H1 (cell line): ENCODE measurements around the gene HELQ. TPM values are rescaled to one million over a fixed set of nuclear protein-coding genes. Genes with fewer than 3 reads are reported as not detected.

Source experiments
- BRCA1 ChIP-seq: IDR thresholded peaks from 2 replicates; pipeline ENCODE4 v1.6.1; 2012; ENCODE audit warnings: low read depth, low read length, improper control_type of control experiment
- polyA plus RNA-seq, 7 experiments: library from polyadenylated mRNA; depleted of rRNA in 3 of 7; stranded (reverse) in 5 of 7; unstranded in 2 of 7; fragments of >200 nt in 5 of 7; fragments of 200-250 nt in 2 of 7; gene quantifications; 1 replicate in 5 of 7; 2 replicates in 1 of 7; 4 replicates in 1 of 7; pipeline versions ENCODE4 v1.2.1 to v1.2.3, GENCODE V29; 2011 to 2013; ENCODE audit warnings: missing spikeins in 2 of 7, mixed read lengths in 2 of 7
- total RNA-seq: library from RNA; stranded (reverse); fragmentation: NEBNext Ultra II Directional; extraction: Animal tissue kit (Norgen Biotek cat#: 25700); gene quantifications from 2 replicates; pipeline ENCODE4 v1.2.1, GENCODE V29; 2021
- TF ChIP-seq, protein P1 (sequence below): IDR thresholded peaks from 2 replicates; pipeline ENCODE4 v1.6.1; 2011; ENCODE audit warnings: low read length, improper control_type of control experiment
- TF ChIP-seq, protein P2 (sequence below): IDR thresholded peaks from 2 replicates; pipeline ENCODE4 v1.6.1; 2012; ENCODE audit warnings: inconsistent platforms

The HELQ gene
- total and polyA plus RNA-seq, 2 of the 8 experiments (the other 6 are each of a cell fraction or from before 2014, with no cell fraction given) = 4.7 to 9.0 TPM

DNA sequence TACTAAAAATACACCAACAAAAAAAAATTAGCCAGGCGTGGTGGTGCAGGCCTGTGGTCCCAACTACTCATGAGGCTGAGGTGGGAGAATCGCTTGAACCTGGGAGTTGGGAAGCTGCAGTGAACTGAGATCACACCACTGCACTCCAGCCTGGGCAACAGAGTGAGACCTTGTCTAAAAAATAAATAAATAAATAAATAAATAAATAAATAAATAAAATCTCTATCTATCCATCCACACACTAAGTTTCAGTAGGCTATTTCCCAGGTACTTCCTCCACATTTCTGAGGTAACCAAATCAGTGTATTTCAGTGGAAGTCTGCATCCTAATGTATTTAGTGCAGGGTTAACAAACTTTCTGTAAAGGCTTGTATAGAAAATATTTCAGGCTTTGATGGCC lies 18.3 kb upstream of the HELQ start (continued):
- TF ChIP-seq, protein P1, sequence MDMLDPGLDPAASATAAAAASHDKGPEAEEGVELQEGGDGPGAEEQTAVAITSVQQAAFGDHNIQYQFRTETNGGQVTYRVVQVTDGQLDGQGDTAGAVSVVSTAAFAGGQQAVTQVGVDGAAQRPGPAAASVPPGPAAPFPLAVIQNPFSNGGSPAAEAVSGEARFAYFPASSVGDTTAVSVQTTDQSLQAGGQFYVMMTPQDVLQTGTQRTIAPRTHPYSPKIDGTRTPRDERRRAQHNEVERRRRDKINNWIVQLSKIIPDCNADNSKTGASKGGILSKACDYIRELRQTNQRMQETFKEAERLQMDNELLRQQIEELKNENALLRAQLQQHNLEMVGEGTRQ = no peak
- no peak for TF ChIP-seq BRCA1
- TF ChIP-seq, protein P2, sequence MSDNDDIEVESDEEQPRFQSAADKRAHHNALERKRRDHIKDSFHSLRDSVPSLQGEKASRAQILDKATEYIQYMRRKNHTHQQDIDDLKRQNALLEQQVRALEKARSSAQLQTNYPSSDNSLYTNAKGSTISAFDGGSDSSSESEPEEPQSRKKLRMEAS = no peak
- TF ChIP-seq, all 59 proteins: peak for 0
